H1 (cell line): ENCODE results near the gene LCNL1. TPM values are rescaled to one million over a fixed set of nuclear protein-coding genes. Genes with fewer than 3 reads are reported as not detected.

Source experiments
- ATF3 ChIP-seq: IDR thresholded peaks from 2 replicates; pipeline ENCODE4 v1.6.1; 2011; ENCODE audit warnings: low read depth, mild to moderate bottlenecking, low read length; ENCODE audit not compliant: insufficient read depth
- GTF2F1 ChIP-seq: IDR thresholded peaks from 2 replicates; pipeline ENCODE4 v1.6.1; 2012; ENCODE audit warnings: low read depth, low read length, improper control_type of control experiment, borderline replicate concordance
- JUN ChIP-seq: IDR thresholded peaks from 2 replicates; pipeline ENCODE4 v1.6.1; 2011; ENCODE audit warnings: low read depth, mild to moderate bottlenecking, improper control_type of control experiment, low read length
- MAFK ChIP-seq: IDR thresholded peaks from 2 replicates; pipeline ENCODE4 v1.6.1; 2012; ENCODE audit warnings: low read depth, mild to moderate bottlenecking, improper control_type of control experiment, low read length
- SAP30 ChIP-seq: fragments of 300-600 bp; sonication (generic); IDR thresholded peaks from 2 replicates; pipeline ENCODE4 v1.7.1; 2012; ENCODE audit warnings: low read length, moderate library complexity, mild to moderate bottlenecking, inconsistent platforms; ENCODE audit not compliant: insufficient read depth, insufficient replicate concordance
- TCF12 ChIP-seq: IDR thresholded peaks from 2 replicates; pipeline ENCODE4 v1.6.1; 2011; ENCODE audit warnings: low read depth, mild to moderate bottlenecking, low read length
- USF2 ChIP-seq: IDR thresholded peaks from 2 replicates; pipeline ENCODE4 v1.6.1; 2011; ENCODE audit warnings: low read length, improper control_type of control experiment
- polyA plus RNA-seq, 7 experiments: library from polyadenylated mRNA; depleted of rRNA in 3 of 7; stranded (reverse) in 5 of 7; unstranded in 2 of 7; fragments of >200 nt in 5 of 7; fragments of 200-250 nt in 2 of 7; gene quantifications; 1 replicate in 5 of 7; 2 replicates in 1 of 7; 4 replicates in 1 of 7; pipeline versions ENCODE4 v1.2.1 to v1.2.3, GENCODE V29; 2011 to 2013; ENCODE audit warnings: missing spikeins in 2 of 7, mixed read lengths in 2 of 7
- total RNA-seq: library from RNA; stranded (reverse); fragmentation: NEBNext Ultra II Directional; extraction: Animal tissue kit (Norgen Biotek cat#: 25700); gene quantifications from 2 replicates; pipeline ENCODE4 v1.2.1, GENCODE V29; 2021

The LCNL1 gene
- total and polyA plus RNA-seq, 2 of the 8 experiments (the other 6 are each of a cell fraction or from before 2014, with no cell fraction given) = 0.11 TPM; not detected in 1

- TF ChIP-seq GTF2F1 = no peak
- TF ChIP-seq SAP30 = no peak
- TF ChIP-seq USF2 = no peak
- TF ChIP-seq JUN = no peak
- no peak for TF ChIP-seq TCF12
- TF ChIP-seq ATF3 = no peak
- TF ChIP-seq MAFK = no peak
These were observed 46.1 kb upstream of the LCNL1 start (continued) for GRCh38 chr9:136936645-136937170.
